Tibial nerve (tissue), 4 donors: ENCODE measurements around the gene SLAMF1. TPM values are rescaled to one million over a fixed set of nuclear protein-coding genes. Genes with fewer than 3 reads are reported as not detected.

Experiments used
- DNase-seq, 2 donors: peaks; one replicate each; pipeline ENCODE4 v3.0.0-alpha.2; 2019; ENCODE audit warnings: low spot score in 2 of 2
- H3K27ac ChIP-seq, 4 donors: fragments of 200-600 bp; sonication (generic) in 3 of 4; one replicate each; pipeline ENCODE4 v1.5.1; 2017 to 2019; ENCODE audit warnings: mild to moderate bottlenecking in 1 of 4
- H3K27me3 ChIP-seq, 2 donors: fragments of 200-600 bp; sonication (generic) in 1 of 2; one replicate each; pipeline versions ENCODE4 v1.5.1 to v1.6.0; 2017 to 2019
- H3K36me3 ChIP-seq, 3 donors: fragments of 200-600 bp; sonication (generic); one replicate each; pipeline ENCODE4 v1.5.1; 2018 to 2019
- H3K4me1 ChIP-seq, 4 donors: fragments of 200-600 bp; sonication (generic) in 3 of 4; one replicate each; pipeline ENCODE4 v1.5.1; 2017 to 2019
- H3K4me3 ChIP-seq, 4 donors: fragments of 200-600 bp; sonication (generic) in 3 of 4; one replicate each; pipeline ENCODE4 v1.5.1; 2017 to 2019; ENCODE audit warnings: mild to moderate bottlenecking in 1 of 4, moderate library complexity in 1 of 4
- H3K9me3 ChIP-seq, 4 donors: fragments of 200-600 bp; sonication (generic) in 3 of 4; one replicate each; pipeline ENCODE4 v1.5.1; 2017 to 2019
- CTCF ChIP-seq, 5 experiments: fragments of 200-600 bp in 3 of 5; fragments of 450-650 bp in 2 of 5; sonication (generic) in 3 of 5; IDR thresholded peaks; one replicate each; pipeline ENCODE4 v1.5.1; 2016 to 2019; ENCODE audit warnings: antibody characterized with exemption in 5 of 5, mild to moderate bottlenecking in 3 of 5, moderate library complexity in 2 of 5
- EP300 ChIP-seq, 2 donors: sonication (generic); formaldehyde crosslinking; IDR thresholded peaks; one replicate each; pipeline ENCODE4 v1.6.1; 2017; ENCODE audit warnings: antibody characterized with exemption in 2 of 2, mild to moderate bottlenecking in 1 of 2
- POLR2A ChIP-seq, 2 donors: fragments of 450-650 bp; IDR thresholded peaks; one replicate each; pipeline ENCODE4 v1.6.1; 2017; ENCODE audit warnings: antibody characterized with exemption in 2 of 2, mild to moderate bottlenecking in 2 of 2, moderate library complexity in 2 of 2
- WGBS, 2 donors: methylation state at CpG; one replicate each; pipeline ENCODE4 v1.1.5; 2018; 5-methylcytosine and 5-hydroxymethylcytosine counted together
- total RNA-seq, 4 donors: library from RNA; depleted of rRNA; stranded (reverse); fragments of >200 nt; gene quantifications; one replicate each; pipeline ENCODE4 v1.1.0, GENCODE V29; 2016

SLAMF1 gene
- total RNA-seq, 4 donors from 2014 or later: 0.39 to 1.3 TPM; not detected in 2

- no peak overlapping the region for H3K4me3 ChIP-seq
- peak overlapping the region in 1 of 4 donors; percentile 54 for H3K27ac ChIP-seq
- TF ChIP-seq POLR2A (IDR thresholded peaks at IDR 0.05) (no peak), CTCF (IDR thresholded peaks at IDR 0.05) (no peak), EP300 (IDR thresholded peaks at IDR 0.05) (no peak)
- H3K27me3 ChIP-seq: no peaks in the 10 kb centered on the region
- DNase-seq: no peak
- WGBS, 2 donors: 92 to 94% methylated on average over 6 of the region's 6 CpGs
- peaks cover 0 to 4% (median 1%) of the 10 kb centered on the region in 4 donors for H3K4me1 ChIP-seq
- H3K9me3 ChIP-seq: no peaks in the 10 kb centered on the region
- no peaks in the 10 kb centered on the region for H3K36me3 ChIP-seq
Observed at GRCh38 chr1:160638926-160639325, 7.9 kb downstream of the SLAMF1 start.

GRCh38 chr1:160638540-160638857 is 8.3 kb downstream of the SLAMF1 start:
- Histone ChIP-seq H3K4me3 (no peak overlapping the region), H3K36me3 (no peaks in the 10 kb centered on the region), H3K27ac (peak overlapping the region in 1 of 4 donors; percentile 54), H3K27me3 (no peaks in the 10 kb centered on the region), H3K9me3 (no peaks in the 10 kb centered on the region), H3K4me1 (peaks cover 0 to 4% (median 1%) of the 10 kb centered on the region in 4 donors)
- DNase-seq: no peak
- WGBS, 2 donors: 83 to 85% methylated on average over 3 of the region's 3 CpGs
- TF ChIP-seq CTCF (IDR thresholded peaks at IDR 0.05) (no peak), EP300 (IDR thresholded peaks at IDR 0.05) (no peak), POLR2A (IDR thresholded peaks at IDR 0.05) (no peak)

- H3K27me3 ChIP-seq: no peaks in the 10 kb centered on the region
- 60 to 64% methylated on average over 5 of the region's 5 CpGs for WGBS, 2 donors
- no peak for DNase-seq
Observed at GRCh38 chr1:160637821-160638539, 8.9 kb downstream of the SLAMF1 start.

GRCh38 chr1:160637065-160637464 is 9.8 kb downstream of the SLAMF1 start:
- Histone ChIP-seq H3K4me1 (peaks cover 0 to 4% (median 1%) of the 10 kb centered on the region in 4 donors), H3K36me3 (no peaks in the 10 kb centered on the region), H3K9me3 (no peaks in the 10 kb centered on the region), H3K27ac (no peak overlapping the region), H3K4me3 (no peak overlapping the region), H3K27me3 (no peaks in the 10 kb centered on the region)
- DNase-seq: no peak
- TF ChIP-seq CTCF (IDR thresholded peaks at IDR 0.05): no peak
- TF ChIP-seq POLR2A (IDR thresholded peaks at IDR 0.05): no peak
- TF ChIP-seq EP300 (IDR thresholded peaks at IDR 0.05): no peak
- WGBS, 2 donors: 92 to 94% methylated on average over 8 of the region's 8 CpGs

More at GRCh38 chr1:160637821-160638539, 8.9 kb downstream of the SLAMF1 start:
- Histone ChIP-seq H3K4me3 (no peak overlapping the region), H3K27ac (peak overlapping the region in 1 of 4 donors; percentile 54), H3K9me3 (no peaks in the 10 kb centered on the region), H3K36me3 (no peaks in the 10 kb centered on the region), H3K4me1 (peaks cover 0 to 4% (median 1%) of the 10 kb centered on the region in 4 donors)
- TF ChIP-seq POLR2A (IDR thresholded peaks at IDR 0.05): no peak
- no peak for TF ChIP-seq EP300 (IDR thresholded peaks at IDR 0.05)
- no peak for TF ChIP-seq CTCF (IDR thresholded peaks at IDR 0.05)

GRCh38 chr1:160636547-160636946 is 10.3 kb downstream of the SLAMF1 start:
- no peak overlapping the region for H3K4me3 ChIP-seq
- DNase-seq: no peak
- H3K4me1 ChIP-seq: peaks cover 0 to 4% (median 1%) of the 10 kb centered on the region in 4 donors
- WGBS, 2 donors: 86 to 90% methylated on average over 3 of the region's 3 CpGs
- no peaks in the 10 kb centered on the region for H3K27me3 ChIP-seq
- no peaks in the 10 kb centered on the region for H3K36me3 ChIP-seq
- no peak overlapping the region for H3K27ac ChIP-seq
- no peak for TF ChIP-seq EP300 (IDR thresholded peaks at IDR 0.05)
- no peak for TF ChIP-seq POLR2A (IDR thresholded peaks at IDR 0.05)
- TF ChIP-seq CTCF (IDR thresholded peaks at IDR 0.05): no peak
- H3K9me3 ChIP-seq: no peaks in the 10 kb centered on the region
